GM23338 (cell line): ENCODE measurements around the gene SAFB2. TPM values are rescaled to one million over a fixed set of nuclear protein-coding genes. Genes with fewer than 3 reads are reported as not detected.

Experiments
- ATAC-seq: fragments of 200-7000 bp; cut with Tn5 transposase; 3 replicates; pipeline ENCODE4 v1.9.1; 2020
- DNase-seq: peaks from one replicate; pipeline ENCODE4 v3.0.0-alpha.2; 2015; ENCODE audit warnings: low spot score
- H2AFZ ChIP-seq: fragments of 200-600 bp; sonication (generic); 2 replicates; pipeline ENCODE4 v1.8.0; 2016; ENCODE audit warnings: antibody characterized with exemption, mild to moderate bottlenecking, moderate library complexity
- H3F3A ChIP-seq: fragments of 200-600 bp; sonication (generic); replicated peaks from 2 replicates; pipeline ENCODE4 v1.8.0; 2017; ENCODE audit warnings: antibody characterized with exemption, mixed run types, low read depth
- H3K27ac ChIP-seq: fragments of 200-600 bp; sonication (generic); 2 replicates; pipeline ENCODE4 v1.6.1; 2016; ENCODE audit warnings: low read depth
- H3K27me3 ChIP-seq: fragments of 200-600 bp; sonication (generic); 2 replicates; pipeline ENCODE4 v1.8.0; 2016; ENCODE audit warnings: mild to moderate bottlenecking, mixed run types, moderate library complexity; ENCODE audit not compliant: insufficient read depth
- H3K36me3 ChIP-seq: fragments of 200-600 bp; sonication (generic); 2 replicates; pipeline ENCODE4 v1.8.0; 2016; ENCODE audit warnings: mild to moderate bottlenecking; ENCODE audit not compliant: insufficient read depth
- H3K4me1 ChIP-seq: fragments of 200-600 bp; sonication (generic); 2 replicates; pipeline ENCODE4 v1.8.0; 2016; ENCODE audit warnings: mild to moderate bottlenecking, moderate library complexity; ENCODE audit not compliant: insufficient read depth
- H3K4me2 ChIP-seq: fragments of 200-600 bp; sonication (generic); 2 replicates; pipeline ENCODE4 v1.7.1; 2017; ENCODE audit warnings: mixed run types
- H3K4me3 ChIP-seq: fragments of 200-600 bp; sonication (generic); 2 replicates; pipeline ENCODE4 v1.6.1; 2016; ENCODE audit warnings: mixed run types
- H3K79me2 ChIP-seq: fragments of 200-600 bp; sonication (generic); replicated peaks from 2 replicates; pipeline ENCODE4 v1.8.0; 2017; ENCODE audit warnings: mild to moderate bottlenecking; ENCODE audit not compliant: insufficient read depth
- H3K9me2 ChIP-seq: fragments of 200-600 bp; sonication (generic); 2 replicates; pipeline ENCODE4 v1.8.0; 2017; ENCODE audit not compliant: insufficient read depth
- H4K20me1 ChIP-seq: fragments of 200-600 bp; sonication (generic); replicated peaks from 2 replicates; pipeline ENCODE4 v1.8.0; 2017; ENCODE audit warnings: mild to moderate bottlenecking; ENCODE audit not compliant: insufficient read depth
- H3K27ac Mint-ChIP-seq: 2 replicates; pipeline ENCODE4 v1.8.0; 2020; ENCODE audit warnings: inconsistent platforms, mild to moderate bottlenecking, moderate library complexity, mixed read lengths
- H3K27me3 Mint-ChIP-seq: 3 replicates; pipeline ENCODE4 v1.8.0; 2022; ENCODE audit warnings: low read depth, mild to moderate bottlenecking, moderate library complexity, mixed read lengths, inconsistent platforms; ENCODE audit not compliant: insufficient read depth, poor library complexity
- H3K36me3 Mint-ChIP-seq: 3 replicates; pipeline ENCODE4 v1.8.0; 2021; ENCODE audit warnings: low read depth, mild to moderate bottlenecking, inconsistent platforms, moderate library complexity, mixed read lengths
- H3K4me1 Mint-ChIP-seq: 3 replicates; pipeline ENCODE4 v1.8.0; 2020; ENCODE audit warnings: mild to moderate bottlenecking, inconsistent platforms, mixed read lengths
- H3K4me3 Mint-ChIP-seq: 3 replicates; pipeline ENCODE4 v1.8.0; 2021; ENCODE audit warnings: moderate library complexity, mild to moderate bottlenecking, inconsistent platforms, mixed read lengths
- H3K9me3 Mint-ChIP-seq: 3 replicates; pipeline ENCODE4 v1.8.0; 2020; ENCODE audit warnings: moderate library complexity, mild to moderate bottlenecking, inconsistent platforms, mixed read lengths
- CREB1 ChIP-seq: fragments of 250-450 bp; sonication (Bioruptor Pico); IDR thresholded peaks from 2 replicates; pipeline ENCODE4 v1.5.0; 2020; ENCODE audit warnings: low read depth, mild to moderate bottlenecking, moderate library complexity
- CTCF ChIP-seq, 2 experiments: fragments of 200-600 bp in 1 of 2; sonication (generic) in 1 of 2; conservative IDR thresholded peaks; 2 replicates each; pipeline versions ENCODE4 v1.5.1 to v1.6.1; 2016 to 2017; ENCODE audit warnings: antibody characterized with exemption in 2 of 2, low read depth in 2 of 2, mild to moderate bottlenecking in 2 of 2, moderate library complexity in 1 of 2
- EZH2 ChIP-seq: fragments of 200-600 bp; sonication (generic); IDR thresholded peaks from one replicate; pipeline ENCODE4 v1.8.0; 2017; ENCODE audit warnings: antibody characterized with exemption, mild to moderate bottlenecking, low read depth; ENCODE audit not compliant: unreplicated experiment
- EZH2phosphoT487 ChIP-seq: fragments of 200-600 bp; sonication (generic); IDR thresholded peaks from one replicate; pipeline ENCODE4 v1.8.1; 2018; ENCODE audit warnings: antibody characterized with exemption; ENCODE audit not compliant: unreplicated experiment
- JUNB ChIP-seq: IDR thresholded peaks from one replicate; pipeline ENCODE4 v1.6.1; 2016; ENCODE audit warnings: antibody characterized with exemption; ENCODE audit not compliant: unreplicated experiment
- NANOG ChIP-seq: IDR thresholded peaks from 2 replicates; pipeline ENCODE4 v1.6.1; 2016; ENCODE audit warnings: antibody characterized with exemption, borderline replicate concordance
- POLR2AphosphoS5 ChIP-seq: IDR thresholded peaks from 2 replicates; pipeline ENCODE4 v1.6.1; 2016; ENCODE audit warnings: antibody characterized with exemption, low read depth
- REST ChIP-seq: IDR thresholded peaks from one replicate; pipeline ENCODE4 v1.6.1; 2018; ENCODE audit warnings: antibody characterized with exemption; ENCODE audit not compliant: unreplicated experiment
- STAT1 ChIP-seq: IDR thresholded peaks from one replicate; pipeline ENCODE4 v1.6.1; 2016; ENCODE audit warnings: antibody characterized with exemption; ENCODE audit not compliant: unreplicated experiment
- ZNF114 ChIP-seq: fragments of 250-450 bp; sonication (Bioruptor Pico); IDR thresholded peaks from 2 replicates; pipeline ENCODE4 v1.5.0; 2020; ENCODE audit warnings: mild to moderate bottlenecking, moderate library complexity
- ZNF331 ChIP-seq: fragments of 250-450 bp; sonication (Bioruptor Pico); IDR thresholded peaks from 2 replicates; pipeline ENCODE4 v1.5.0; 2020; ENCODE audit warnings: low read depth, mild to moderate bottlenecking, moderate library complexity
- polyA plus RNA-seq: library from polyadenylated mRNA; unstranded; fragments of >200 nt; fragmentation: Nextera tagmentation; extraction: Ambion mirVana; gene quantifications from 2 replicates; pipeline ENCODE4 v1.2.1, GENCODE V29; 2016
- total RNA-seq: library from RNA; depleted of rRNA; stranded (reverse); fragments of >200 nt; shearing (Covaris generic); gene quantifications from 2 replicates; pipeline ENCODE4 v1.2.3, GENCODE V29; 2014
- TF ChIP-seq, protein P1 (sequence below): fragments of 250-450 bp; sonication (Bioruptor Pico); IDR thresholded peaks from 2 replicates; pipeline ENCODE4 v1.5.0; 2020; ENCODE audit warnings: mild to moderate bottlenecking, moderate library complexity
- TF ChIP-seq, protein P2 (sequence below): IDR thresholded peaks from 2 replicates; pipeline ENCODE4 v1.6.1; 2016; ENCODE audit warnings: antibody characterized with exemption

The SAFB2 gene
- total and polyA plus RNA-seq, 2 experiments from 2014 or later: 37.7 to 102 TPM

DNA sequence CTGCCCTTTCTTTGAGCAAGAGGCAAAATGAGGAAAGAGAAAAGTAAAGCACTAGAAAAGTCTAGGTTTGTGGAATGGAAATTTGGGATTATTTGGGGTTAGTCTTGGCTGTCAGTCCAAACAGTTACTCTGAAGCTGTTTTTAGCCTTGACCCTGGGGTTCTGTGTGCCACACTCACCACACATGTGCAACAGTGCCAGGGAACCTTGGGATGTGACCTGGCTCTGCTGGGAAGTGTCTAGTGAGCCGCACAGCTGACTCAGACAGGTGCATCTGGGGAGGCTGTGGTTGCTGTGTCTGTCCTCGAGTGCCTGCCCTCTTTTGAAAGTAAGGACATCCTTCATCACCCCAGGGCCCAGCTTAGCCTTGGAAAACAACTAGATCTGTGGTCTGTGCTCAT, 41.9 kb upstream of the SAFB2 start:
- Histone ChIP-seq H4K20me1 (peaks cover 20% of the 10 kb centered on the region), H3K4me3 (no peak overlapping the region), H3K9me2 (no peaks in the 10 kb centered on the region), H3K27me3 (no peaks in the 10 kb centered on the region), H3F3A (peaks cover 11% of the 10 kb centered on the region), H2AFZ (no peak overlapping the region), H3K36me3 (peaks cover 53% of the 10 kb centered on the region), H3K4me2 (no peak overlapping the region), H3K79me2 (no peaks in the 10 kb centered on the region; the same call in 1 of the 2 replicates), H3K4me1 (0 out of 2 replicates have a peak, but pooled peaks cover 3% of the 10 kb centered on the region), H3K27ac (no peak overlapping the region)
- Mint-ChIP-seq H3K36me3 (peaks cover 92% of the 10 kb centered on the region), H3K27ac (no peak overlapping the region), H3K4me3 (no peak overlapping the region), H3K4me1 (peaks cover 13% of the 10 kb centered on the region), H3K27me3 (peaks cover 13% of the 10 kb centered on the region), H3K9me3 (no peaks in the 10 kb centered on the region)
- ATAC-seq (no peak), DNase-seq (no peak)
- no peak for TF ChIP-seq JUNB
- TF ChIP-seq, protein P1, sequence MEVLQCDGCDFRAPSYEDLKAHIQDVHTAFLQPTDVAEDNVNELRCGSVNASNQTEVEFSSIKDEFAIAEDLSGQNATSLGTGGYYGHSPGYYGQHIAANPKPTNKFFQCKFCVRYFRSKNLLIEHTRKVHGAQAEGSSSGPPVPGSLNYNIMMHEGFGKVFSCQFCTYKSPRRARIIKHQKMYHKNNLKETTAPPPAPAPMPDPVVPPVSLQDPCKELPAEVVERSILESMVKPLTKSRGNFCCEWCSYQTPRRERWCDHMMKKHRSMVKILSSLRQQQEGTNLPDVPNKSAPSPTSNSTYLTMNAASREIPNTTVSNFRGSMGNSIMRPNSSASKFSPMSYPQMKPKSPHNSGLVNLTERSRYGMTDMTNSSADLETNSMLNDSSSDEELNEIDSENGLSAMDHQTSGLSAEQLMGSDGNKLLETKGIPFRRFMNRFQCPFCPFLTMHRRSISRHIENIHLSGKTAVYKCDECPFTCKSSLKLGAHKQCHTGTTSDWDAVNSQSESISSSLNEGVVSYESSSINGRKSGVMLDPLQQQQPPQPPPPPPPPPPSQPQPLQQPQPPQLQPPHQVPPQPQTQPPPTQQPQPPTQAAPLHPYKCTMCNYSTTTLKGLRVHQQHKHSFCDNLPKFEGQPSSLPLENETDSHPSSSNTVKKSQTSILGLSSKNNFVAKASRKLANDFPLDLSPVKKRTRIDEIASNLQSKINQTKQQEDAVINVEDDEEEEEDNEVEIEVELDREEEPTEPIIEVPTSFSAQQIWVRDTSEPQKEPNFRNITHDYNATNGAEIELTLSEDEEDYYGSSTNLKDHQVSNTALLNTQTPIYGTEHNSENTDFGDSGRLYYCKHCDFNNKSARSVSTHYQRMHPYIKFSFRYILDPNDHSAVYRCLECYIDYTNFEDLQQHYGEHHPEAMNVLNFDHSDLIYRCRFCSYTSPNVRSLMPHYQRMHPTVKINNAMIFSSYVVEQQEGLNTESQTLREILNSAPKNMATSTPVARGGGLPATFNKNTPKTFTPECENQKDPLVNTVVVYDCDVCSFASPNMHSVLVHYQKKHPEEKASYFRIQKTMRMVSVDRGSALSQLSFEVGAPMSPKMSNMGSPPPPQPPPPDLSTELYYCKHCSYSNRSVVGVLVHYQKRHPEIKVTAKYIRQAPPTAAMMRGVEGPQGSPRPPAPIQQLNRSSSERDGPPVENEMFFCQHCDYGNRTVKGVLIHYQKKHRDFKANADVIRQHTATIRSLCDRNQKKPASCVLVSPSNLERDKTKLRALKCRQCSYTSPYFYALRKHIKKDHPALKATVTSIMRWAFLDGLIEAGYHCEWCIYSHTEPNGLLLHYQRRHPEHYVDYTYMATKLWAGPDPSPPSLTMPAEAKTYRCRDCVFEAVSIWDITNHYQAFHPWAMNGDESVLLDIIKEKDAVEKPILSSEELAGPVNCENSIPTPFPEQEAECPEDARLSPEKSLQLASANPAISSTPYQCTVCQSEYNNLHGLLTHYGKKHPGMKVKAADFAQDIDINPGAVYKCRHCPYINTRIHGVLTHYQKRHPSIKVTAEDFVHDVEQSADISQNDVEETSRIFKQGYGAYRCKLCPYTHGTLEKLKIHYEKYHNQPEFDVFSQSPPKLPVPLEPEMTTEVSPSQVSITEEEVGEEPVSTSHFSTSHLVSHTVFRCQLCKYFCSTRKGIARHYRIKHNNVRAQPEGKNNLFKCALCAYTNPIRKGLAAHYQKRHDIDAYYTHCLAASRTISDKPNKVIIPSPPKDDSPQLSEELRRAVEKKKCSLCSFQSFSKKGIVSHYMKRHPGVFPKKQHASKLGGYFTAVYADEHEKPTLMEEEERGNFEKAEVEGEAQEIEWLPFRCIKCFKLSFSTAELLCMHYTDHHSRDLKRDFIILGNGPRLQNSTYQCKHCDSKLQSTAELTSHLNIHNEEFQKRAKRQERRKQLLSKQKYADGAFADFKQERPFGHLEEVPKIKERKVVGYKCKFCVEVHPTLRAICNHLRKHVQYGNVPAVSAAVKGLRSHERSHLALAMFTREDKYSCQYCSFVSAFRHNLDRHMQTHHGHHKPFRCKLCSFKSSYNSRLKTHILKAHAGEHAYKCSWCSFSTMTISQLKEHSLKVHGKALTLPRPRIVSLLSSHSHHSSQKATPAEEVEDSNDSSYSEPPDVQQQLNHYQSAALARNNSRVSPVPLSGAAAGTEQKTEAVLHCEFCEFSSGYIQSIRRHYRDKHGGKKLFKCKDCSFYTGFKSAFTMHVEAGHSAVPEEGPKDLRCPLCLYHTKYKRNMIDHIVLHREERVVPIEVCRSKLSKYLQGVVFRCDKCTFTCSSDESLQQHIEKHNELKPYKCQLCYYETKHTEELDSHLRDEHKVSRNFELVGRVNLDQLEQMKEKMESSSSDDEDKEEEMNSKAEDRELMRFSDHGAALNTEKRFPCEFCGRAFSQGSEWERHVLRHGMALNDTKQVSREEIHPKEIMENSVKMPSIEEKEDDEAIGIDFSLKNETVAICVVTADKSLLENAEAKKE: no peak
- TF ChIP-seq ZNF331 (CRISPR knock-in tag): no peak
- no peak for TF ChIP-seq REST
- no peak for TF ChIP-seq CREB1 (CRISPR knock-in tag)
- no peak for TF ChIP-seq ZNF114 (CRISPR knock-in tag)
- no peak for TF ChIP-seq POLR2AphosphoS5
- TF ChIP-seq NANOG: no peak
- no peak for TF ChIP-seq STAT1
- TF ChIP-seq, protein P2, sequence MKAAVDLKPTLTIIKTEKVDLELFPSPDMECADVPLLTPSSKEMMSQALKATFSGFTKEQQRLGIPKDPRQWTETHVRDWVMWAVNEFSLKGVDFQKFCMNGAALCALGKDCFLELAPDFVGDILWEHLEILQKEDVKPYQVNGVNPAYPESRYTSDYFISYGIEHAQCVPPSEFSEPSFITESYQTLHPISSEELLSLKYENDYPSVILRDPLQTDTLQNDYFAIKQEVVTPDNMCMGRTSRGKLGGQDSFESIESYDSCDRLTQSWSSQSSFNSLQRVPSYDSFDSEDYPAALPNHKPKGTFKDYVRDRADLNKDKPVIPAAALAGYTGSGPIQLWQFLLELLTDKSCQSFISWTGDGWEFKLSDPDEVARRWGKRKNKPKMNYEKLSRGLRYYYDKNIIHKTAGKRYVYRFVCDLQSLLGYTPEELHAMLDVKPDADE: no peak
- TF ChIP-seq EZH2: no peak
- TF ChIP-seq EZH2phosphoT487: no peak
- no peak for TF ChIP-seq CTCF (conservative IDR thresholded peaks at IDR 0.05; ENCODE audit: low read depth in 2 of 2)
